Measurements from ENCODE around the gene LAD1. TPM values are rescaled to one million over a fixed set of nuclear protein-coding genes. Genes with fewer than 3 reads are reported as not detected.

LAD1 gene
- total and polyA plus RNA-seq, 8 donors = 11.5 to 37.6 (median 12.0) TPM

DNA sequence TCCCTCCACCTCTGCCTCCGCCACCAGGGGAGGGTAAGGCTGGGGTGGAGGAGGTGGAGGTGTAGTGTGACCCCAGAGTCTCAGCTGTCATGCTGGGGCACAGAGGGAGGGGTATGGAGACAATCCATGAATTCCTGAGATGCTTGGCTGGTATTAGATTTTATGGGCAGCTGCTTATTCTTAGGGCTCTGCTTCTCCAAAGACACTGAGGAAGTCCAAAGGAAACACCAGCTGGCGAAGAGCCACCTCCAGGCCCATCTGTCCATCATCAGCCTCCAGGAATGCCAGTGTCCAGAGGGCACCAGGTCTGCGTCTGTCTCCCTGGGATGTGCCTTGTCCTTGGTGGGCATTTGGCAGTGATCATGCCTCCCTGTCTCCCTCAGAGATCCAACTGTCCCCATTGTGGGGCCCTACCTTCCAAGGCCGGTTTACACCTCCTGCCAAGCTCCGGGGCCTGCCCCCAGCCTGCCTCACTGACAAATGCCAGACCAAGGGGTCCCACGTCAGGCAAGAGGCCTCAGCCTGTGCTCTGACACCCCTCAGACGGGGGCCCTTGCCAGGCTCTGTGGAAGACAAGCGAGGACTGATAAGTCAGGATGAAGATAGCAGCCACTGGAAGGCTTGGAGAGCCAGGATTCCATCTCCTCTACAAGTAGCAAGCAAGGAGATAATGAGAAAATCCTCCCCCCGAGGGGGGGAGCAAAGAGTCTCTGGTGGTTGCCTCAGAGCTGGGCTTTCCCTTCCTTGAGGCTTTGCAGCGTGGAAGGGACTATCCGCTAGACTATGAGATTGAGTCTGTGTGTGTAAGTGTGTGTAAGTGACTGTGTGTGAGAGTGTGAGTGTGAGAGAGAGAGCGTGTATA lies 20.9 kb upstream of the LAD1 start:
- TF ChIP-seq, protein P1, sequence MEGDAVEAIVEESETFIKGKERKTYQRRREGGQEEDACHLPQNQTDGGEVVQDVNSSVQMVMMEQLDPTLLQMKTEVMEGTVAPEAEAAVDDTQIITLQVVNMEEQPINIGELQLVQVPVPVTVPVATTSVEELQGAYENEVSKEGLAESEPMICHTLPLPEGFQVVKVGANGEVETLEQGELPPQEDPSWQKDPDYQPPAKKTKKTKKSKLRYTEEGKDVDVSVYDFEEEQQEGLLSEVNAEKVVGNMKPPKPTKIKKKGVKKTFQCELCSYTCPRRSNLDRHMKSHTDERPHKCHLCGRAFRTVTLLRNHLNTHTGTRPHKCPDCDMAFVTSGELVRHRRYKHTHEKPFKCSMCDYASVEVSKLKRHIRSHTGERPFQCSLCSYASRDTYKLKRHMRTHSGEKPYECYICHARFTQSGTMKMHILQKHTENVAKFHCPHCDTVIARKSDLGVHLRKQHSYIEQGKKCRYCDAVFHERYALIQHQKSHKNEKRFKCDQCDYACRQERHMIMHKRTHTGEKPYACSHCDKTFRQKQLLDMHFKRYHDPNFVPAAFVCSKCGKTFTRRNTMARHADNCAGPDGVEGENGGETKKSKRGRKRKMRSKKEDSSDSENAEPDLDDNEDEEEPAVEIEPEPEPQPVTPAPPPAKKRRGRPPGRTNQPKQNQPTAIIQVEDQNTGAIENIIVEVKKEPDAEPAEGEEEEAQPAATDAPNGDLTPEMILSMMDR (IDR thresholded peaks at IDR 0.05) = no peak
- ATAC-seq = no peak

GRCh38 chr1:201419256-201419655 lies 20.1 kb upstream of the LAD1 start:
- H3K9me3 ChIP-seq = no peaks in the 10 kb centered on the region
- intact Hi-C loops (cut with DNase I) = no loop called here
- DNase-seq (no peak), ATAC-seq (no peak)
- H3K27ac ChIP-seq = no peak overlapping the region
- no peaks in the 10 kb centered on the region for H3K4me1 ChIP-seq
- H3K4me3 ChIP-seq = no peak overlapping the region
- H3K27me3 ChIP-seq = no peaks in the 10 kb centered on the region
- TF ChIP-seq, protein P1 (IDR thresholded peaks at IDR 0.05) = no peak
- H3K36me3 ChIP-seq = no peaks in the 10 kb centered on the region

More for the DNA sequence above, 20.9 kb upstream of the LAD1 start:
- Histone ChIP-seq H3K4me3 (no peak overlapping the region), H3K9me3 (no peaks in the 10 kb centered on the region), H3K27me3 (no peaks in the 10 kb centered on the region), H3K27ac (no peak overlapping the region), H3K4me1 (no peaks in the 10 kb centered on the region), H3K36me3 (no peaks in the 10 kb centered on the region)
- intact Hi-C loops (cut with DNase I) = no loop called here
- DNase-seq = no peak

DNA sequence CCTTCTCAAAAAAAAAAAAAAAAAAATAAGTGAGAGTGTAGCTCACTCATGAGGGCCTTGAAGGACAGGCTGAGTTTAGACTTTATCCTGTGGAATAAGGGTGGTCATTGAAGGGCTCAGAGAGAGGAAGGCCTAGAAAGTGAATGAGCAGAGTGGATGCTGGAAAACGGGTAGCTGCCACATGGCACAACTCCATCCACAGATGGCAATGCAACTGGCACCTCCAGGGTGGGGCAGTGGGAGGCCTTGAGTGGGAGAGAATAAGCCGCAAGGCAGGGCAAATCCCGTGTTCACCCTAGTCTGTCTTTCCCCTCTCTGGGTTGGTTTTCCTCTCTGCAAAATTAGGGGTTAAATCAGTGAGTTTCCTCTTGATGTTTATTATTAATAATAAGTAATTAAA lies 19.3 kb upstream of the LAD1 start:
- no peak for ATAC-seq
- H3K4me1 ChIP-seq = no peaks in the 10 kb centered on the region
- TF ChIP-seq, protein P1 (IDR thresholded peaks at IDR 0.05) = no peak

DNA sequence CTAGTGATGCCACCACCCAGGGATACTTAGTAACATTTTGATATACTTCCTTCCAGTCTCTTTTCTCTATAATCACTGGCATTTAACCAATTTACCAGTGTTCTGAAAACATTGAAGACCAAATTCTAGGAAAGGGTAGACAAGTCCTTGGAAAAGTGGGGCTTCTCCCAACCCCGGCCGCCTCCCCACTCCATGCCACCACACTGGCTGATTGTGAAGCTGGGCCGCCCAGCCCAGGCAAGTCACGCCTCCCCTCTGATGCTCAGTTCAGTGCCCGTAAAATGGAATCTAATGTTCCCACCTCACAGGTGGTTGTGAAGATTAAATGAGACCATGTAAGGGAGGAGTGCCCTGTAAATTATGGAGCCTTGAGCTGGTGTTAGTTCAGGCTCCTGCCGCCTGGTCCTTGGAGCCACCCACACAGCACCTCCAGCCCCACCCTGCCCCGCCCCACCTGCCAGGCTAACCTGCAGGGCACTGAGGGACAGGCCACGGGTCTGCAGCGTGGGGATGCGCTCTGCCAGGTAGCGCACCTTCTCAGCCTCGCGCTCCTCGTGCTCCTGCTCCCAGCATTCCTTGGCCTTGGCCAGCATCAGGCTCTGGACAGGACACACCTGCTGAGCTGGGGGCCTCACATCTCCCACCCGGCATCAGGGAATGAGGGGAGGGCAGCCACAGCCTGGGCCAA lies 15.1 kb upstream of the LAD1 start:
- TF ChIP-seq, protein P1 (IDR thresholded peaks at IDR 0.05) = no peak
- intact Hi-C loops (cut with DNase I) = no loop called here
- H3K4me3 ChIP-seq = no peak overlapping the region
- no peak for DNase-seq
- ATAC-seq = no peak
- H3K36me3 ChIP-seq = no peaks in the 10 kb centered on the region
- no peaks in the 10 kb centered on the region for H3K9me3 ChIP-seq
- H3K27ac ChIP-seq = no peak overlapping the region
- no peaks in the 10 kb centered on the region for H3K27me3 ChIP-seq
- H3K4me1 ChIP-seq = no peaks in the 10 kb centered on the region

More for the DNA sequence above, 19.3 kb upstream of the LAD1 start:
- H3K9me3 ChIP-seq = no peaks in the 10 kb centered on the region
- intact Hi-C loops (cut with DNase I) = no loop called here
- DNase-seq = no peak
- no peaks in the 10 kb centered on the region for H3K36me3 ChIP-seq
- no peak overlapping the region for H3K4me3 ChIP-seq
- H3K27ac ChIP-seq = no peak overlapping the region
- no peaks in the 10 kb centered on the region for H3K27me3 ChIP-seq

DNA sequence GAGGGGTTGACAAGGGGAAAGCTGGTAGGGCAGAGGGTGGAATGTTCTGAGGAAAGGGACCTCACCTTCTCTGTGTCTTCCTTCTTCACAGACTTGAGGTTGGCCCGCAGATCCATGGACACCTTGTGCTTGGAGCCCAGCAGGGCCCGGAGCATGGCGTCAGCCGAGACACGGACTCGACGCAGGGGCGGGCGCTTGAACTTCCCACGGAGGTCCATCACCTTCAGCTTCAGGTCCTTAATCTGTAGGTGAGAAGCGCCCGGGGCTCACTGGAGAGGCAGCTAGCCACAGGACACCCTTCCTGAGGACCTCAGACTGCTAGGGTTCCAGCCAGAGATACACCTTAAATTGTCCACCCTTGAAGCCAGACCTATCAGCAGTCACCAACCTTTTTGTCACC lies 12.2 kb upstream of the LAD1 start:
- H3K4me3 ChIP-seq = no peak overlapping the region
- no peak for ATAC-seq
- H3K27me3 ChIP-seq = no peaks in the 10 kb centered on the region
- H3K36me3 ChIP-seq = no peaks in the 10 kb centered on the region
- H3K27ac ChIP-seq = no peak overlapping the region
- TF ChIP-seq, protein P1 (IDR thresholded peaks at IDR 0.05) = no peak
- no peaks in the 10 kb centered on the region for H3K9me3 ChIP-seq
- intact Hi-C loops (cut with DNase I) = no loop called here
- H3K4me1 ChIP-seq = peaks cover 0 to 4% of the 10 kb centered on the region in 2 donors
- no peak for DNase-seq

All from left lung (tissue), 10 donors.